GM11168 (cell line): ENCODE results near the gene R3HDM4.
"Not testable (repeated sequence)": the region's sequence is repeated elsewhere in the genome, so short reads cannot be mapped to it uniquely, and the experiment has no call there.

Source experiments
- in situ Hi-C: fragments of 300-500 bp; cut with MboI; formaldehyde crosslinking; loops from one replicate; pipeline ENCODE4 v1.12.0; 2022; ENCODE audit warnings: low sequenced_read_pairs; ENCODE audit not compliant: unreplicated experiment

R3HDM4 gene

DNA sequence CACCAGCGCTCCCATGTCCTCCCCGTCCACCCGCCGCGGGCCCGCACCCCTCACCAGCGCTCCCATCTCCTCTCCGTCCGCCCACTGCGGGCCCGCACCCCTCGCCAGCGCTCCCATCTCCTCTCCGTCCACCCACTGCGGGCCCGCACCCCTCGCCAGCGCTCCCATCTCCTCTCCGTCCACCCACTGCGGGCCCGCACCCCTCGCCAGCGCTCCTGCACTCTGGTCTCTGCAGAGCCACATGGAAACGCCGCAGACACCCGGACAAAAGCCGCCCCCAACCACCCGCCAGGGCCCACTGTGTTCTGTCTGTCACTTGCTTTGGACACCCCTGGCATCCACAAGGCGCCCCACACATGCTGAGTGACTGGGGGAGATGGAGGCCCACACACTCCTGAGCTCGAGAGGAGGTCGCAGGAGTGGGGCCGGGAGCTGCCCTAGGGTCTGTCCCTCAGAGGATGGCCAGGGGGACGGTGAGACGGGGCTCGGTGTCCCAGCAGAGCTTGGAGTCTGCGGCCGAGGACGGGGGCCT, 46.2 kb downstream of the R3HDM4 start:
- in situ Hi-C loops: loop anchor here (10.0 kb wide), 1 partner anchor 118 kb away; the partner anchor contains the start of gene WDR18

DNA sequence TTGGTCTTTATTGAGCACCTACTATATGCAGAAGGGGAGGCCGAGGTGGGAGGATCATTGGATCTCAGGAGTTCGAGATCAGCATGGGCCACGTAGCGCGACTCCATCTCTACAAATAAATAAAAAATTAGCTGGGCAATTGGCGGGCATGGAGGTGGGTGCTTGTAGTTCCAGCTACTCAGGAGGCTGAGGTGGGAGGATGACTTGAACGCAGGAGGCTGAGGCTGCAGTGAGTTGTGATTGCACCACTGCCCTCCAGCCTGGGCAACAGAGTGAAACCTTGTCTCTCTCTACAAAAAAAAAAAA, 49.8 kb downstream of the R3HDM4 start:
- in situ Hi-C loops: loop anchor here (5.0 to 10.0 kb wide), 2 partner anchors 39 to 122 kb away; partner anchors contain the start of gene WDR18

DNA sequence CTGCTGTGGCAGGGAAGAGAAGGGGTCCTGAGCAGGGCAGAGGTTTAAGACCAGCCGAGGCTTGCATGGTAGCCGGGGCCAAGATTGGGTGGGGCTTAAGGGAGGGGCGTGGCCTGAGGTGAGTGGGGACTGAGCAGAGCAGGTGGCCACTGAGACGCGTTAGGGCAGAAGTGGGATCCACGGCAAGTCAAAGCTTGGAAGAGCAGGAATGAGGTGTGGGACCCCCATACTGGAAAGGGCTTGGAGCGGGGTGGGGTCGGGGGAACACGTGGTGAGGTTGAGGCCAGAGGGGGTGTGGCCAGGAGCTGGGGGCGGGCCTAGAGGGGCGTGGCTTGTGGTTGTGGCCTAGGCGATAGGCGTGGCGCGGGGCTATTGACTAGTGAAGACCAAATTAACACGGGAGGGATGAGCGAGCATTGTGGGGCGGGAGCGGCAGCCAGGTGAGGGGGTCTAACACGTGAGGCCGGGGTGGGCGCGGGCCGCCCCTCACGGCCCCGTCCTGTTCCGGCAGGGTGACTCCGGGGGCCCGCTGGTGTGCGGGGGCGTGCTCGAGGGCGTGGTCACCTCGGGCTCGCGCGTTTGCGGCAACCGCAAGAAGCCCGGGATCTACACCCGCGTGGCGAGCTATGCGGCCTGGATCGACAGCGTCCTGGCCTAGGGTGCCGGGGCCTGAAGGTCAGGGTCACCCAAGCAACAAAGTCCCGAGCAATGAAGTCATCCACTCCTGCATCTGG, 50.3 kb downstream of the R3HDM4 start:
- in situ Hi-C loops: loop anchor here (5.0 to 10.0 kb wide), 2 partner anchors 40 to 122 kb away; partner anchors contain the start of gene WDR18

DNA sequence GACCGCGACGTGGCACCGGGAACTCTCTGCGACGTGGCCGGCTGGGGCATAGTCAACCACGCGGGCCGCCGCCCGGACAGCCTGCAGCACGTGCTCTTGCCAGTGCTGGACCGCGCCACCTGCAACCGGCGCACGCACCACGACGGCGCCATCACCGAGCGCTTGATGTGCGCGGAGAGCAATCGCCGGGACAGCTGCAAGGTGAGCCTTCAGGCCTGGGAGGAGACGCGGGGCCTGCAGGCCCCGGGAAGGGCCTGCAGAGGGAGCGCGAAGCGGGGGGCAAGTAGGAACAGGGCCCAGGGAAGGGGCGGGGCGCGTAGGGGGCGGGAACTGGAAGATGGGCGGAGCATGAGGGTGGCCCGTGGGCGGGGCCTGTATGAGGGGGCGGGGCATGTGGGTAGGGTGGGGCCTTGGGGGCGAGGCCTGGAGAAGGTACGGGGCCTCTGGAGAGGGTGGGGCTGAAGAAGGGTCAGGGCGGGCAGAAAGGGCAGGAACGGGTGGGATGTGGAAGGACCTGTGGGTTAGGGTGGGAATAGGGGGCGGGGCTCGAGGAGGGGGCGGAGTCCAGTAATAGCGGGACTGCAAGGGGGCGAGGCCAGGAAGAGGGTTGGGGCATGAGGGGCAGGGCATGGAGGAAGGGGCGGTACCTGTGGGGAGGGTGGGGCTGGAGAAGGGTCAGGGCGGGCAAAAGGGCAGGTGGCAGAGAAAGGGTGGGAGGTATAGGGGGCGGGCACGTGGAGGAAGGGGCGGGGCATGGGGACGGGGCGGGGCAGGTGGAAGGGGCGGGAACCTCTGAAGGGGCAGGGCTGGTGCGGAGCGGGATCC, 51.1 kb downstream of the R3HDM4 start:
- in situ Hi-C loops: loop anchor here (5.0 to 10.0 kb wide), 2 partner anchors 40 to 123 kb away; partner anchors contain the start of gene WDR18

DNA sequence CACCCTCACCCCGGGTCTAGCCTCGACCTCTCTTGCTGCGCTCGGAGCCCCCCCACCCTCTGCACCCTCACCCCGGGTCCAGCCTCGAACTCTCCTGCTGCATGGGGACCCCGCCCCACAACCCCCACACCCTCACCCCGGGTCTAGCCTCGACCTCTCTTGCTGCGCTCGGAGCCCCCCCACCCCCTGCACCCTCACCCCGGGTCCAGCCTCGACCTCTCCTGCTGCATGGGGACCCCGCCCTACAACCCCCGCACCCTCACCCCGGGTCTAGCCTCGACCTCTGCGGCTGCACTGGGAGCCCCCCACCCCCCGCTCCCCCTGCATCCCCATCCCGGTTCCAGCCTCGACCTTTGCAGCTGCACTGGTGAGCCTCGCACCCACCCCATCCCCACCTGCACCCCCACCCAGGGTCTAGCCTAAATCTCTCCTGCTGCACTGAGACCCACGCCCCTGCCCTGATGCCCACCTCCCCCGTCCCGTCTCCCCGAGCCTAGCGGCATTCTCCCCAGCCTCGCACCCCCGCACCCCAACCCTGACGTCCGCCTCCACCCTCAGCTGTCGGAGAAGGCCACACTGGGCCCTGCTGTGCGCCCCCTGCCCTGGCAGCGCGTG, 51.8 kb downstream of the R3HDM4 start:
- in situ Hi-C loops: loop anchor here (5.0 to 10.0 kb wide), 2 partner anchors 41 to 124 kb away; partner anchors contain the start of gene WDR18

DNA sequence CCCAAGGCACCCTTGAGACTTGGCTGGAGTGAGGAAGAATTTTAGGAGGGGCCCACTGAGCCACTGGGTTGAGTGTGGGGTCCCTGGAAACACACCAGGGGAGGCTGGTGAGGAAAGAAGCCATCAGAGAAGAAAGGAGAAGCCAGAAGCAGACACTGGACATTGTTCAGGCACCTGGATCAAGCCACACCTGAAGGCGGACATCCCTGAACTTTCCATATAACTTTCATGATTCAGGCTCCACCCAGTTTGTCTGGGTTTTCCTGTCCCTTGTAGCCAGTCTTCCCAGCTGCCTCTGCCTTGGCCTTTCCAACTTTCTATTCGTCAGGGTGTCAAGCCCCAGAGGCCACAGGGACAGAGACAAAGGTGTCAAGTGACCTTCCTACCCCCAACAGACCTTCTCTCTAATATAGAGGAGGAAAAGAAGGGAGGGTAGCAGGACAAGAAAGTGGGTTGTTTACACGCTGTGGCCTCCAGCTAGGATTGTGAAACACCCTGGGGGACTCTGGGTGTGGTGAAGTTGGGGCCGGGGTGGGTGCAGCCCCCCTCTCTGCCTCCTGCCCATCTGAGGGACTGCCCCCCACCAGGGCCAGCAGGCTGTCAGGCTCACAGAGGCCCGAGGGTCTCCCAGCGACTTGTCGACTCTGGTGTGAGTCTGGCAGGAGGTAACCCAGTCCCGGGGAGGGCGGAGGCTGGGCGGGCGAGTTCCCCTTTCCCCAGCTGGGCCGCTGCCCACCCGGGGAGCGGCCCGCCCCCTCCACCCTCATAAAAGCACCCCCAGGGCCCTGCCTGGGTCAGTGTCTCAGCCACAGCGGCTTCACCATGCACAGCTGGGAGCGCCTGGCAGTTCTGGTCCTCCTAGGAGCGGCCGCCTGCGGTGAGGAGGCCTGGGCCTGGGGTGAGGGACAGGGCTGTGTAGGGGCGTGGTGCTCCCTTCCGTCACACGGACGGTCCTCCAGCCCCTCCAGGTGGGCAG, 53.9 kb downstream of the R3HDM4 start, which contains the start of gene CFD:
TSS of gene CFD (plus strand) at position 797 of the 976 bp plus-strand sequence. CDS start at position 823, 26 bp downstream.
- in situ Hi-C loops: loop anchor here (5.0 kb wide), 1 partner anchor 63 kb away; no protein-coding TSS in a partner anchor

DNA sequence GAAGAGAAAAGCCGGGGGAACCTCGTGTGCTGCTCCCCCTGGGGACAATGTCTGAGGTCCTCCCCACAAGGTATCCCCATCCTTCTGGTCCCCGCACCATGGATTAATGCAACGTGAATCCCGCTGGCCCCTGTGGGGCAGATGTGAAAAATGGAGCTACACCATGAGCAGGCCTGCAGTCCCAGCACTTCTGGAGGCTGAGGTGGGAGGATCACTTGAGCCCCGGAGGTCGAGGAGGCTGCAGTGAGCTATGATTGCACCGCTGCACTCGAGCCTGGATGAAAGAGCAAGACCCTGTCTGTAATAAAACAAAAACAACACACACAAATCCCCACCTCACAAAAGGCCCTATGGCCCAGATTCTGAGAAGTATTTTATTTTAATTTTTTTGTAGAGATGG, 54.7 kb downstream of the R3HDM4 start:
- in situ Hi-C loops: loop anchor here (5.0 kb wide), 1 partner anchor 64 kb away; no protein-coding TSS in a partner anchor

DNA sequence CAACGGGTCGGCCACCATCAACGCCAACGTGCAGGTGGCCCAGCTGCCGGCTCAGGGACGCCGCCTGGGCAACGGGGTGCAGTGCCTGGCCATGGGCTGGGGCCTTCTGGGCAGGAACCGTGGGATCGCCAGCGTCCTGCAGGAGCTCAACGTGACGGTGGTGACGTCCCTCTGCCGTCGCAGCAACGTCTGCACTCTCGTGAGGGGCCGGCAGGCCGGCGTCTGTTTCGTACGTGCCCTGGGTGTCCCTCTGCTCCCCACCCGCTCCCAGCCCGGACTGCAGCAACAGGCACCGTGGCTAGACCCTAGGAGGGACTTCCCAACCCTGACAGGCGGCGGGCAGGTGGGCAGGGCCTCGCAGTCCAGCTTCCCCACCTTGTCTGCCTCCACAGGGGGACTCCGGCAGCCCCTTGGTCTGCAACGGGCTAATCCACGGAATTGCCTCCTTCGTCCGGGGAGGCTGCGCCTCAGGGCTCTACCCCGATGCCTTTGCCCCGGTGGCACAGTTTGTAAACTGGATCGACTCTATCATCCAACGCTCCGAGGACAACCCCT, 57.4 kb downstream of the R3HDM4 start:
- in situ Hi-C loops: loop anchor here (5.0 kb wide), 1 partner anchor 67 kb away; no protein-coding TSS in a partner anchor

DNA sequence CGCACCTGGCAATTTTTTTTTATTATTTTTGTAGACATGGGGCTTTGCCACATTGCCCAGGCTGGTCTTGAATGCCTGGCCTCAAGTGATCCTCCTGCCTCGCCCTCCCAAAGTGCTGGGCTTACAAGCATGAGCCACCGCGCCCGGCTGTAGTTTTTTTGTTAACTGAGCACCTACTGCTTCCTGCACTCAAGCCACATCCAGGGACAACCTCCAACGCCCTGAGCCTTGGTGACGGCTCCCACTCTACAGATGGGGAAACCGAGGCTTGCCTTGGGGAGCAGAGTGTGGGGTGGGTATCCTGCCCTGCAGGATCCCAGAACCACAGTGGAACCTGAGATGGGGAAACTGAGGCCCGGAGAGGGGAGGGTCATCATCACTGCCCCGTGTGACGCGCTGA, 57.9 kb downstream of the R3HDM4 start:
- in situ Hi-C loops: loop anchor here (5.0 kb wide), 1 partner anchor 67 kb away; no protein-coding TSS in a partner anchor

DNA sequence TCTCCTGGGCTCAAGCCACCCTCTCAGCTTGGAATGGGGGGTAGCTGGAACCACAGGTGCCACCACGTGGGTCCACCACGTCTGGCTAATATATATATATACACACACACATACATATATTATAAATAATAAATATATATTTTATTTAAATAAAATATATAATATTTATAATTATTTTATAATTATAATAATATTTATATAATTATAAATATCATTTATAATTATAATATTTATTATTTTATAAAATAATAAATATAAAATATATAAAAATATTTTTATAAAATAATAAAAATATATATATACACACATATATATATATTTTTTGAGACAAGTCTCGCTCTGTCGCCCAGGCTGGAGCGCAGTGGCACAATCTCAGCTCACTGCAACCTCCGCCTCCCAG, 58.5 kb downstream of the R3HDM4 start:
- in situ Hi-C loops: no loop called here

DNA sequence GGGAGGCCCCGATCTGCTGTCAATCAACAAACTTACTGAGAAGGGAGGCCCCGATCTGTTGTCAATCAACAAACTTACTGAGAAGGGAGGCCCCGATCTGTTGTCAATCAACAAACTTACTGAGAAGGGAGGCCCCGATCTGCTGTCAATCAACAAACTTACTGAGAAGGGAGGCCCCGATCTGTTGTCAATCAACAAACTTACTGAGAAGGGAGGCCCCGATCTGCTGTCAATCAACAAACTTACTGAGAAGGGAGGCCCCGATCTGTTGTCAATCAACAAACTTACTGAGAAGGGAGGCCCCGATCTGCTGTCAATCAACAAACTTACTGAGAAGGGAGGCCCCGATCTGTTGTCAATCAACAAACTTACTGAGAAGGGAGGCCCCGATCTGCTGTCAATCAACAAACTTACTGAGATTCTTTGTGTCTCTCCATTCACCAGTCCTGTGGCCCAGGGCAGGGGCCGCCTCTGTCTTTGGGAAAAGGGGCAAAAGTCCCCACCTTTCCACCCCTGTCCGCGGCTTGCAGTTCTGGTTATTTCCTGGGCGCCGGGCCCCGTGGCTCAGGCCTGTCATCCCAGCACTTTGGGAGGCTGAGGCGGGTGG, 59.3 kb downstream of the R3HDM4 start:
- in situ Hi-C loops: not testable (repeated sequence)

DNA sequence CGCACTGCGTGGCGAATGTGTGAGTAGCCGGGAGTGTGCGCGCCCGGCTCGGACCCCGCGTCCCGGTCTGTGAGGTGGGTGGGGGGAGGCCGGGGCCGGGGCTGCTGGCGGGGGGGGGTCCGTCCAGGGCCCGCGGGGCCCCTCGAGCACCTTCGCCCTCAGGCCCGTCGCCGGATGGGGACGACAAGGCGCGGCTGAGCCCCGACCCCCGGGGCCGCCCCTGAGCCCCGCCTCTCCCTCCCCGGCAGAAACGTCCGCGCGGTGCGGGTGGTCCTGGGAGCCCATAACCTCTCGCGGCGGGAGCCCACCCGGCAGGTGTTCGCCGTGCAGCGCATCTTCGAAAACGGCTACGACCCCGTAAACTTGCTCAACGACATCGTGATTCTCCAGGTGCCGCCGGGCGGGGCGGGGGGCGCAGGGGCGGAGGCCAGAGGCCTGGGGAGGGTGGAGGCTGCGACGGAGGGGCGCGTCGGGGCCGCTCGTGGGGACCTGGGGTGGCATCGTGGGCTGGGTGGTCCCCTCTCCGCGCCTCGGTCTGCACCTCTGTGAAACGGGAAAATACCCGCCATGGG, 59.9 kb downstream of the R3HDM4 start:
- in situ Hi-C loops: no loop called here

DNA sequence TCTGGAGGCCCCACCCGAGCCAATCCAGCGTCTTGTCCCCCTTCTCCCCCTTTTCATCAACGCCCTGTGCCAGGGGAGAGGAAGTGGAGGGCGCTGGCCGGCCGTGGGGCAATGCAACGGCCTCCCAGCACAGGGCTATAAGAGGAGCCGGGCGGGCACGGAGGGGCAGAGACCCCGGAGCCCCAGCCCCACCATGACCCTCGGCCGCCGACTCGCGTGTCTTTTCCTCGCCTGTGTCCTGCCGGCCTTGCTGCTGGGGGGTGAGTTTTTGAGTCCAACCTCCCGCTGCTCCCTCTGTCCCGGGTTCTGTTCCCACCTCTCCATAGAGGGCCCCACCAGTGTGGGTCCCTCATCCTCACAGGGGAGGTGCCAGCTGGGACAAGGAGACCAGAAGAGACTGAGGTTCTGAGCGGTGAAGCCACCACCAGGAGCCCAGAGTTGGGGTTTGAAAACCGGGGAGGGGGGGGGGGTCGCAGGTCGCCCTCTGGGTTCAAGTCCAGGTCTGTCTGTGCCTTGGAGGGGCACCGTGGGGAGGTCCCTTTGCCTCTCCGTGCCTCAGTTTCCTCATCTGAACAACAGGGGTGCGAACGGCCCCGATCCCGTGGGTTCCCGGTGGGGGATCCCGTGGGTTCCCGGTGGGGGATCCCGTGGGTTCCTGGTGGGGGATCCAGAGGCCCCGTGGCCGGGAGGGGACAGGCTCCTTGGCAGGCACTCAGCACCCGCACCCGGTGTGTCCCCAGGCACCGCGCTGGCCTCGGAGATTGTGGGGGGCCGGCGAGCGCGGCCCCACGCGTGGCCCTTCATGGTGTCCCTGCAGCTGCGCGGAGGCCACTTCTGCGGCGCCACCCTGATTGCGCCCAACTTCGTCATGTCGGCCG, 60.6 kb downstream of the R3HDM4 start, which contains the start of gene ELANE:
TSS of gene ELANE (plus strand) at position 168 of the 878 bp plus-strand sequence. CDS start at position 194, 26 bp downstream.
- in situ Hi-C loops: no loop called here

DNA sequence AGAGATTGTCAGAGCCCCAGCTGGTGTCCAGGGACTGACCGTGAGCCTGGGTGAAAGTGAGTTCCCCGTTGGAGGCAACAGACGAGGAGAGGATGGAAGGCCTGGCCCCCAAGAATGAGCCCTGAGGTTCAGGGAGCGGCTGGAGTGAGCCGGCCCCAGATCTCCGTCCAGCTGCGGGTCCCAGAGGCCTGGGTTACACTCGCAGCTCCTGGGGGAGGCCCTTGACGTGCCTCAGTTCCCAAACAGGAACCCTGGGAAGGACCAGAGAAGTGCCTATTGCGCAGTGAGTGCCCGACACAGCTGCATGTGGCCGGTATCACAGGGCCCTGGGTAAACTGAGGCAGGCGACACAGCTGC, 62.1 kb downstream of the R3HDM4 start:
- in situ Hi-C loops: no loop called here

DNA sequence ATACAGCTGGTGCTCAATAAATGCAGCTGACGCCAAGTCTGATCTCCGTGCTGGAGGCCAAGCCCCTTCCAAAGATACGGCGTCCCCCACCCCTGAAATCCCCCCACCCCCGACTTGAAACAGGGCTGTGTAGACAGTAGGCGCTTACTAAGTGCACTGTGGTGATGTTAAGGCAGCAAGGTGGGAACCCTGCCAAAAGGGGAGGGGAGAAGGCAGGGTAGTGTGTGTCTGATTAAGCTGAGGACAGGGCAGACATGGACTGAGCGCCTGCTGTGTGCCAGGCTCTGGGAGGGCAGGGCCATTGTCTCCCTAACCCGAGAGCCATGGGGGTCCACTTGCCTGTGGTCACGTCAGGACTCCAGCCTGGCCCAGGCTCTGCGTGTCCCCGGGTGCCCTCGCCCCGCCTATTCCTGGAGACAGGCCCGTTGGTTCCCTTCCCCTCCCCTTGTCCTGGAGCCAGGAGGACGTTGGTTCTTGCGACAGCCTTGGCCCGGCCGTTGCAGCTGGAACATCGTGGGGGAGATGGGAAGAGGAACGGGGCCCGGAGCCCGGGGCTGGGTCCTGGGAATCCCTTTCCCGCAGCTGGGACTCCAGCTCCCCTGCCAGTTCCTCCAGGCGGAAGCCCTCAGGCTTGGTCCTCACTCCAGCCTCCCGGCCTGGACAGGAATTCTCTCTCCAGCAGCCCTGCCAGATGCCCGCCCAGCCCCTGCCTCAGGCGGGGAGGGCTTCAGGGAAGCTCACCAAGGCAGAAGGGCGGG, 62.6 kb downstream of the R3HDM4 start:
- in situ Hi-C loops: no loop called here

DNA sequence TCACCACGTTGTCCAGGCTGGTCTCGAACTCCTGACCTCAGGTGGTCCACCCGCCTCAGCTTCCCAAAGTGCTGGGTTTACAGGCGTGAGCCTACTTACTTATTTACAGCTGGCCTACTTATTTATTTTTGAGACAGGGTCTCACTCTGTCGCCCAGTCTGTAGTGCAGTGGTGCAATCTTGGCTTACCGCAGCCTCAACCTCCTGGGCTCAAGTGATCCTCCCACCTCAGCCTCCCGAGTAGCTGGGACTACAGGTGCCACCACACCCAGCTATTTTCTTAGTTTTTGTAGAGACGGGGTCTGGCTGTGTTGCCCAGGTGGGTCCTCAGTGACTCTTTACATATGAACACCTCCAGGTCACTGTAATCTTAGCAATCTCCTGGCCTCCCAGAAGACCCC, 63.8 kb downstream of the R3HDM4 start:
- in situ Hi-C loops: not testable (repeated sequence)
